ENCODE results near the gene GRK5. TPM values are rescaled to one million over a fixed set of nuclear protein-coding genes. Genes with fewer than 3 reads are reported as not detected.

The GRK5 gene
- total and polyA plus RNA-seq, 8 donors = 34.6 to 60.8 (median 54.5) TPM

GRCh38 chr10:119352042-119352441 lies 144.7 kb downstream of the GRK5 start:
- Histone ChIP-seq H3K9me3 (peaks cover 3 to 26% of the 10 kb centered on the region in 2 donors), H3K36me3 (no peaks in the 10 kb centered on the region), H3K27me3 (no peaks in the 10 kb centered on the region), H3K4me1 (peaks cover 16 to 20% of the 10 kb centered on the region in 2 donors), H3K27ac (no peak overlapping the region), H3K4me3 (no peak overlapping the region)
- TF ChIP-seq CTCF (IDR thresholded peaks at IDR 0.05) = no peak
- ATAC-seq (no peak), DNase-seq (no peak)
- intact Hi-C loops (cut with DNase I) = no loop called here

- no peak for DNase-seq
- no peak overlapping the region for H3K27ac ChIP-seq
- H3K36me3 ChIP-seq = no peaks in the 10 kb centered on the region
- ATAC-seq = no peak
- peaks cover 3 to 26% of the 10 kb centered on the region in 2 donors for H3K9me3 ChIP-seq
- intact Hi-C loops (cut with DNase I) = no loop called here
- H3K27me3 ChIP-seq = no peaks in the 10 kb centered on the region
- peaks cover 16 to 20% of the 10 kb centered on the region in 2 donors for H3K4me1 ChIP-seq
- no peak overlapping the region for H3K4me3 ChIP-seq
- no peak for TF ChIP-seq CTCF (IDR thresholded peaks at IDR 0.05)
These were observed 145.4 kb downstream of the GRK5 start for GRCh38 chr10:119352807-119353206.

- Histone ChIP-seq H3K27me3 (no peaks in the 10 kb centered on the region), H3K27ac (no peak overlapping the region), H3K4me3 (no peak overlapping the region), H3K9me3 (peaks cover 3 to 26% of the 10 kb centered on the region in 2 donors), H3K4me1 (peaks cover 16 to 20% of the 10 kb centered on the region in 2 donors), H3K36me3 (no peaks in the 10 kb centered on the region)
- no peak for DNase-seq
- ATAC-seq = no peak
- no peak for TF ChIP-seq CTCF (IDR thresholded peaks at IDR 0.05)
- intact Hi-C loops (cut with DNase I) = no loop called here
These were observed 146.1 kb downstream of the GRK5 start for GRCh38 chr10:119353421-119353820.

GRCh38 chr10:119355930-119356329 lies 148.6 kb downstream of the GRK5 start:
- Histone ChIP-seq H3K27me3 (no peaks in the 10 kb centered on the region), H3K4me1 (peaks cover 0 to 2% of the 10 kb centered on the region in 2 donors), H3K4me3 (no peak overlapping the region), H3K36me3 (no peaks in the 10 kb centered on the region), H3K9me3 (peaks cover 3 to 26% of the 10 kb centered on the region in 2 donors), H3K27ac (no peak overlapping the region)
- TF ChIP-seq CTCF (IDR thresholded peaks at IDR 0.05) = no peak
- ATAC-seq = no peak
- intact Hi-C loops (cut with DNase I) = no loop called here
- no peak for DNase-seq

GRCh38 chr10:119357412-119358151 lies 150.2 kb downstream of the GRK5 start:
- intact Hi-C loops (cut with DNase I) = no loop called here
- no peak for DNase-seq
- peaks cover 0 to 7% of the 10 kb centered on the region in 2 donors for H3K4me1 ChIP-seq
- no peak overlapping the region for H3K27ac ChIP-seq
- TF ChIP-seq CTCF (IDR thresholded peaks at IDR 0.05) = no peak
- H3K9me3 ChIP-seq = peaks cover 3 to 15% of the 10 kb centered on the region in 2 donors
- H3K36me3 ChIP-seq = no peaks in the 10 kb centered on the region
- H3K27me3 ChIP-seq = no peaks in the 10 kb centered on the region
- ATAC-seq = no peak
- no peak overlapping the region for H3K4me3 ChIP-seq

Measured in left lung (tissue), 10 donors.